Measurements from ENCODE around the gene U2AF1L4.

U2AF1L4 gene, protein sequence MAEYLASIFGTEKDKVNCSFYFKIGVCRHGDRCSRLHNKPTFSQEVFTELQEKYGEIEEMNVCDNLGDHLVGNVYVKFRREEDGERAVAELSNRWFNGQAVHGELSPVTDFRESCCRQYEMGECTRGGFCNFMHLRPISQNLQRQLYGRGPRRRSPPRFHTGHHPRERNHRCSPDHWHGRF

DNA sequence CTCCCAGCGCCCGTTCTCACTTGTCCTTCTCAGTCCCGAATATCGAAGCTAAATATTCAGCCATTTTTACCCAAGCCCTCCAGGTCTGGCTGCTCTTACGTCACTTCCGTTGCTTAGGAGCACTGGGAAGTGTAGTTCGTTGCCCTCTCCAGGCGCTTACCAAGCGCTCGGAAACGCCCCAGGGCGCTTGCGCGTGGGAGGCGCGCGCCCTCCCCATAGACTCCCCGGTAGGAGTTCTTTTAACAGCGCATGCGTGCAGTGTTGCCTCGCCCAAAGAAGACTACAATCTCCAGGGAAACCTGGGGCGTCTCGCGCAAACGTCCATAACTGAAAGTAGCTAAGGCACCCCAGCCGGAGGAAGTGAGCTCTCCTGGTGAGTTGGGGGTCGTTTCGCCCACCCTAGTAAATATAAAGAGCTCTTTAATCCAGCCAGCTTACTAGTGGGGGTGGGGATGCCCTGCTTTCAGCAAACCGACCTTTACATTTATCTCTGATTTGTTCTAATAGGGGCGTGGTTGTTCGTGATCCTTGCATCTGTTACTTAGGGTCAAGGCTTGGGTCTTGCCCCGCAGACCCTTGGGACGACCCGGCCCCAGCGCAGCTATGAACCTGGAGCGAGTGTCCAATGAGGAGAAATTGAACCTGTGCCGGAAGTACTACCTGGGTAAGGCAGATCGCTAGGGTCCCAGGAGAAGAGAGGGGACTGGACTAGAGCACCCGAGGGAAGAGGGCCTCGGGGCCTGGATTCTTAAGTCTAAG, at the start of gene U2AF1L4, which contains the start of gene PSENEN:
Gene U2AF1L4 (minus strand): TSS at position 91 of the 759 bp plus-strand sequence. CDS start 27 bp downstream, at position 64.
Gene PSENEN (plus strand): TSS at position 324 of the 759 bp plus-strand sequence. CDS start 280 bp downstream, at position 604.
- in situ Hi-C loops (cut with HindIII; ENCODE audit: low sequenced_read_pairs): no loop called here
- TF ChIP-seq, protein P1, sequence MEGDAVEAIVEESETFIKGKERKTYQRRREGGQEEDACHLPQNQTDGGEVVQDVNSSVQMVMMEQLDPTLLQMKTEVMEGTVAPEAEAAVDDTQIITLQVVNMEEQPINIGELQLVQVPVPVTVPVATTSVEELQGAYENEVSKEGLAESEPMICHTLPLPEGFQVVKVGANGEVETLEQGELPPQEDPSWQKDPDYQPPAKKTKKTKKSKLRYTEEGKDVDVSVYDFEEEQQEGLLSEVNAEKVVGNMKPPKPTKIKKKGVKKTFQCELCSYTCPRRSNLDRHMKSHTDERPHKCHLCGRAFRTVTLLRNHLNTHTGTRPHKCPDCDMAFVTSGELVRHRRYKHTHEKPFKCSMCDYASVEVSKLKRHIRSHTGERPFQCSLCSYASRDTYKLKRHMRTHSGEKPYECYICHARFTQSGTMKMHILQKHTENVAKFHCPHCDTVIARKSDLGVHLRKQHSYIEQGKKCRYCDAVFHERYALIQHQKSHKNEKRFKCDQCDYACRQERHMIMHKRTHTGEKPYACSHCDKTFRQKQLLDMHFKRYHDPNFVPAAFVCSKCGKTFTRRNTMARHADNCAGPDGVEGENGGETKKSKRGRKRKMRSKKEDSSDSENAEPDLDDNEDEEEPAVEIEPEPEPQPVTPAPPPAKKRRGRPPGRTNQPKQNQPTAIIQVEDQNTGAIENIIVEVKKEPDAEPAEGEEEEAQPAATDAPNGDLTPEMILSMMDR (IDR thresholded peaks at IDR 0.05; ENCODE audit: low read depth, low read length): no peak
- peak within 1 kb of the TSS; percentile 97 for H3K4me3 ChIP-seq (ENCODE audit: low read depth, low read length)
- DNase-seq (ENCODE audit: low read depth, low spot score): peak; percentile 100

DNA sequence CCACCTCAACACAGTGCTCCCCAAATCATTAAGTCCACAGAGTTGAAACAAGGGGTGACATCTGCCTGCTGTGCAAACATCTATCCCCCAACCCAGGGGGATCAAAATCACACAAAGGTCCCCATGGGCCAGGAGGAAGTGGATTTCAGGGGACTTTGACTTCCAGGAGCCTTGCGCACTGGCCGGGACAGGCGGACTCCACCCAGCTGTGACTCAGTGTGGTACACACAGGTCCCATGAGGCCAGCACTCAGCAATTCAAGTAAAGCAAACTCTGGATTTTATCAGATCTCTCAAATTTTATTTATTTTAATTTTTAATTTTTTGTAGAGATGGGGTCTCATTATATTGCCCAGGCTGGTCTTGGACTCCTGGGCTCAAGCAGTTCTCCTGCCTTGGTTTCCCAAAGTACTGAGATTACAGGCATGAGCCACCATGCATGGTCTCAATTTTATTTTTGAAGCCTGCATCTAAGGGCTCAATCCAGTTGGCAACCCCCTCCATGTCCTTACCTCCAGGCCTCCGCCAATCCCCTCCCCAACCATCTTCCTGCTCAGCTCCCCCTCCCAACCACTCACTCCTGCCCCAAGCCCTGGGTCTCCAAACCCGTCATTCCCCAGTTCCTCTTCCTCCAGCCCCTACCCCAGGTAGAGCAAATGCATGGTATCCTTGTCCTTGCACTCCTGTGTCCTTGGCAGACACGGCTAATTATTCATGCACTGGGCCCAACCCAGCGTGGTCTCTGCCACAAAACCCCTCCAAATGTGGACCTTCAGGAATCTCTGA, 48.4 kb upstream of the U2AF1L4 start:
- no peak overlapping the region for H3K4me3 ChIP-seq (ENCODE audit: low read depth, low read length)
- in situ Hi-C loops (cut with HindIII; ENCODE audit: low sequenced_read_pairs): no loop called here
- DNase-seq (ENCODE audit: low read depth, low spot score): no peak
- TF ChIP-seq, protein P1 (IDR thresholded peaks at IDR 0.05; ENCODE audit: low read depth, low read length): no peak

DNA sequence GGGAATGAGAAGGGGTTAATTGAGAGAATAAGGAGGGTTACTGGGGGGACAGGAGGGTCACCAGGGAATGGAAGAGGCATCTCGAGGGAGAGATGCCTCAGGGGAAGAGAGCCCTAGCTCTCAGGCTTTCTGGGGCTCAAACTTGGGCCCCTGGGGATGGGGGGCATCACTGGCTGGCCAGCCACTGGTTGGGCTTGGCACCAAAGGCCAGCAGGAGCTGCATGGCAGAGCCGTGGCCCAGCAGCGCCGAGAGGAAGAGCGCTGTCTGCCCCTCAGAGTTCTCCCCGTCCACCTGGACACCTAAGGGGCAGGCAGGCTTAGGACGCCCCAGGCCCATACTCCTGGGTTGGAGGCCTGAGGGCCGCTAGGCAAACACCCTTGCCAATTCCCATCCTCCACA, 47.7 kb upstream of the U2AF1L4 start:
- no peak overlapping the region for H3K4me3 ChIP-seq (ENCODE audit: low read depth, low read length)
- TF ChIP-seq, protein P1 (IDR thresholded peaks at IDR 0.05; ENCODE audit: low read depth, low read length): no peak
- in situ Hi-C loops (cut with HindIII; ENCODE audit: low sequenced_read_pairs): no loop called here
- DNase-seq (ENCODE audit: low read depth, low spot score): no peak

DNA sequence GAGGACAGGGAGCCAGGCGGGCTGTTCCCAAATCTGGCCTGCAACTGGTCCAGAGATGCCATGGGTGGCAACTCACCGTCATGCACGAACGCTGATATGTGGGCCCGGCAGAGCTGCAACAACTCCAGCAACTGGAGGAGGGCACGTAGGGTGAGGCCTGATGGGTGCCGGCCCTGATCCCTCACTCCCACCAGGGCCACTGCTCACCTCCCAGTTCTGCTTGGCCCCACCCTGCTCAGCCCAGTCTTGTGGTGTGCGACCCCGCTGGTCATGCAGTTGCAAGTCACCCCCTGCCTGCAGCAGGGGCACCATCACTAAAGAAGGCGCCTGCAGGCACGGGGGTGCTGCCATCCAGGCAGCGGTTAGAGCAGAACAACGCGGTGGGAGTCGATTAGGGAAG, 47.1 kb upstream of the U2AF1L4 start:
- TF ChIP-seq, protein P1 (IDR thresholded peaks at IDR 0.05; ENCODE audit: low read depth, low read length): no peak
- in situ Hi-C loops (cut with HindIII; ENCODE audit: low sequenced_read_pairs): no loop called here
- no peak overlapping the region for H3K4me3 ChIP-seq (ENCODE audit: low read depth, low read length)
- no peak for DNase-seq (ENCODE audit: low read depth, low spot score)

DNA sequence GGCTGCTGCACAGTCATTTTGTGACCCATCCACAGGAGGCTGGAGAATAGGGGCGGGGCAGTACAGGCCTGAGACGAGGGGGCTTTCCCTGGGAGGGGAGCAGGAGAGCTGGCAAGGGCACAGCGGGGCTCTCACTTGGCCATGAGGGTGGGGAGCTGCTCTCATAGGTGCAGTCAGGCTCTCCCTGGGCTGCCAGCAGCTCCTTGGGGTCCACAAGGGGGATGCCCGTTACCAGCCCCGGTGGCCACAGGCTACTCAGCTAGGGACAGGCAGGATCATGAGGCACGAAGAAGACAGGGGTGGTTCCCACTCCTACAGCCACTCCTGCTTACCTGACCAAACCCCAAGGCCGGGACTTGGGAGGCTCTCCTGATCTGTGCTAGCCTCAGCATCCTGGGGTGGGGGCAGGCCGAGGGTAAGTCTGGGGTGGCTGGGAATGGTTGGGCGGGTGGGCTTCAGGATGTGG, 46.6 kb upstream of the U2AF1L4 start:
- TF ChIP-seq, protein P1 (IDR thresholded peaks at IDR 0.05; ENCODE audit: low read depth, low read length): no peak
- no peak overlapping the region for H3K4me3 ChIP-seq (ENCODE audit: low read depth, low read length)
- in situ Hi-C loops (cut with HindIII; ENCODE audit: low sequenced_read_pairs): no loop called here
- no peak for DNase-seq (ENCODE audit: low read depth, low spot score)
